ENCODE measurements around the gene QSER1.

Gene QSER1

GRCh38 chr11:32972781-32973180, 80.2 kb downstream of the QSER1 start:
- TF ChIP-seq GATA1 (IDR thresholded peaks at IDR 0.05; ENCODE audit: low read depth, low read length) = no peak
- TF ChIP-seq POLR2A (IDR thresholded peaks at IDR 0.05; ENCODE audit: low read length) = no peak
- no peak for DNase-seq

GRCh38 chr11:32982626-32983025, 90.0 kb downstream of the QSER1 start:
- TF ChIP-seq POLR2A (IDR thresholded peaks at IDR 0.05; ENCODE audit: low read length) (no peak), GATA1 (IDR thresholded peaks at IDR 0.05; ENCODE audit: low read depth, low read length) (no peak)
- no peak for DNase-seq

GRCh38 chr11:32983506-32983905, 90.9 kb downstream of the QSER1 start:
- TF ChIP-seq POLR2A (IDR thresholded peaks at IDR 0.05; ENCODE audit: low read length) = no peak
- TF ChIP-seq GATA1 (IDR thresholded peaks at IDR 0.05; ENCODE audit: low read depth, low read length) = no peak
- DNase-seq = no peak

- TF ChIP-seq GATA1 (IDR thresholded peaks at IDR 0.05; ENCODE audit: low read depth, low read length) = no peak
- TF ChIP-seq POLR2A (IDR thresholded peaks at IDR 0.05; ENCODE audit: low read length) = no peak
- no peak for DNase-seq
Observed at GRCh38 chr11:32985600-32985999, 93.0 kb downstream of the QSER1 start.

GRCh38 chr11:32987851-32988250, 95.2 kb downstream of the QSER1 start:
- TF ChIP-seq GATA1 (IDR thresholded peaks at IDR 0.05; ENCODE audit: low read depth, low read length) (no peak), POLR2A (IDR thresholded peaks at IDR 0.05; ENCODE audit: low read length) (no peak)
- DNase-seq = no peak

- TF ChIP-seq POLR2A (IDR thresholded peaks at IDR 0.05; ENCODE audit: low read length) (no peak), GATA1 (IDR thresholded peaks at IDR 0.05; ENCODE audit: low read depth, low read length) (no peak)
- DNase-seq = no peak
Observed at GRCh38 chr11:32990481-32990880, 97.9 kb downstream of the QSER1 start.

DNA sequence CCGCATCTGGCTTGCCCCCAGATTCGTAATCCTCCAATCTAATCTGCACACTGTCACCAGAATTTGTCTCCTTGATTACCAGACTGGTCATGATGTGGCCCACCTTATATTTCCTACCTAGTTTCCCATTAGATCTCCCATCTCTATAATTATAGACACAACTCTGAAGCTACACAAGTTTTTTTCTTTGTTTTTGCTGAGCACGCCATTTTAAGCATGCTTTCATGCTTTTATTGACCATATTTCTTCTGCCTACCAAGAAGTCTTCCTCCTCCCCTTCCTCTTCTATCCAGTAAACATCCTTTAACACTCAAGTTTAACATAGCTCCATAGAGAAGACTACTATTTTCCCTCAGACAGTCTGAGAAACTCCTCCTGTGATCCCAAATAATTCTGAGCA, 98.8 kb downstream of the QSER1 start:
- no peak for DNase-seq
- TF ChIP-seq POLR2A (IDR thresholded peaks at IDR 0.05; ENCODE audit: low read length) = no peak
- no peak for TF ChIP-seq GATA1 (IDR thresholded peaks at IDR 0.05; ENCODE audit: low read depth, low read length)

- no peak for DNase-seq
- TF ChIP-seq GATA1 (IDR thresholded peaks at IDR 0.05; ENCODE audit: low read depth, low read length) (no peak), POLR2A (IDR thresholded peaks at IDR 0.05; ENCODE audit: low read length) (no peak)
Observed at GRCh38 chr11:32991898-32992297, 99.3 kb downstream of the QSER1 start.

GRCh38 chr11:33000181-33000580, 107.6 kb downstream of the QSER1 start:
- no peak for DNase-seq
- TF ChIP-seq POLR2A (IDR thresholded peaks at IDR 0.05; ENCODE audit: low read length) (no peak), GATA1 (IDR thresholded peaks at IDR 0.05; ENCODE audit: low read depth, low read length) (no peak)

DNA sequence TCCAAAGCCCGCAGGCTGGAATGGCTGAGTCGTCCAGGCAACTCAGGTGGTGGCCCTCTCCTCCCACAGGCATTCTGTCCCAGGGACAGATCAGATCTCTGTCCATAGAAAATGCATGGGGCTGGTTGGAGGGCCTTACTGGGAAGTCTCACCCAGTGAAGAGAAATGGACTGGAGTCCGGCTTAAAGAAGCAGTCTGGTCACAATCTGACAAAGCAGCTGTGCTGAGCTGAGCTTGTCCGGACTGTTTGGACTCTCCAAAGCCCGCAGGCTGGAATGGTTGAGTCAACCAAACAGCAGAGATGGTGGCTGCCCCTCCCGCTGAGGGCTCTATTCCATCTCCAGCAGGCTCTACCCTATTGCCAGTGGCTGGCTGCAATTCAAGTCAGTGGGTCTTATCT, 108.7 kb downstream of the QSER1 start:
- no peak for DNase-seq
- no peak for TF ChIP-seq GATA1 (IDR thresholded peaks at IDR 0.05; ENCODE audit: low read depth, low read length)

DNA sequence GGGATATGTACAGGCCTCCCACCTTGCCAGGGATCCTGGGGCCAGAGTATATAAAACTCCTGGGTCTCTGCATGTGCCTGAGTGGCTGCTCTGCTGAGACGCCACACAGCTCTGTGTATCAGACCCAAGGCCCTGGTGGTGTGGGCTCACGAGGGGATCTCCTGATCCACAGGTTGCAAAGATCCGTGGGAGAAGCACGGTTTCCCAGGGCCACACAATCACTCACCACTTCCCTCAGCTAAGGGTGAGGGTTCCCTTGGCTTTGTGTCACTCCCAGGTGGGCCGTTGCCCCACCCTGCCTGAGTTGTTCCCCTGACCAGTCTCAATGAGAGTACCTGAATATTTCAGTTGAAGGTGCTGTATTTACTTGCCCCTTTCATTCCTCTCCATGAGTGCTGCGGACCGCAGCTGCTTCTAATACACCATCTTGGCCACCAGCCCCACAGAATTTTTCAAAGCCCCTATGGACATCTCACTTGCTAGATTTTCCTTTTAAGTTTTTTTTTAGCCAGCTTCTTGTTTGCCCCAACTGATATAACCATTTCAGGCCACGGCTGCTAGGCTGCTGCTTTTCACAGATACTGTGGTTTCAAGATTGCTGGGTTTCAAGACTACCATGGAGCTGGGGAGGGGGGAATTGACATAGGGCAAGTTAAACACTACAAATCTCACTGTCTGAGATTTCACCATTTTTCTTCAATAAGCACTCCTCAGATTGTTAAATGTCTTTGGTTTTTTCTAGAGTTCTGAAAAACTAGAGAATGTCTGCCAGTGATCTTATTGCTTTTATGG, 109.3 kb downstream of the QSER1 start:
- DNase-seq = no peak
- TF ChIP-seq POLR2A (IDR thresholded peaks at IDR 0.05; ENCODE audit: low read length) (no peak), GATA1 (IDR thresholded peaks at IDR 0.05; ENCODE audit: low read depth, low read length) (no peak)

GRCh38 chr11:33005175-33005574, 112.6 kb downstream of the QSER1 start:
- no peak for DNase-seq

DNA sequence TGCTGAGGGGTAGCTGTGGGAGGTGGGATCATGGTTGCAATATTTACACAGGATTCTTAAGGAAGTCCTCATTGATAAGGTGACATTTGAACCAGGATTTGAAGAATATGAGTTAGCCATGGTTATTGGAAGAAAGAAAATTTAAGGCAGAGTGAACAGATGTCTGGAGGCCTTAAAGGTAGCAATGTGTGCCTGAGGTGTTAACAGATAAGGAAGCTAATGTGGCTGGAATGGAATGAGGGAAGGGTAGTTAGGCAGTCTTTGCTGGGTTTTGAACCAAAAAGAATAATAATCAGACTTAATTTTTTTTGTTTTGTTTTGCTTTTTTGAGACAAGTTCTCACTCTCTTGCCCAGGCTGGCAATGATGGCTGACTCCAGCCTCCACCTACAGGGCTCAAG, 113.4 kb downstream of the QSER1 start:
- no peak for DNase-seq
- TF ChIP-seq GATA1 (IDR thresholded peaks at IDR 0.05; ENCODE audit: low read depth, low read length) (no peak), POLR2A (IDR thresholded peaks at IDR 0.05; ENCODE audit: low read length) (no peak)

More at GRCh38 chr11:33005175-33005574, 112.6 kb downstream of the QSER1 start:
- no peak for TF ChIP-seq POLR2A (IDR thresholded peaks at IDR 0.05; ENCODE audit: low read length)
- TF ChIP-seq GATA1 (IDR thresholded peaks at IDR 0.05; ENCODE audit: low read depth, low read length) = no peak

- no peak for DNase-seq
- TF ChIP-seq POLR2A (IDR thresholded peaks at IDR 0.05; ENCODE audit: low read length) = no peak
- no peak for TF ChIP-seq GATA1 (IDR thresholded peaks at IDR 0.05; ENCODE audit: low read depth, low read length)
Observed at GRCh38 chr11:33013755-33014154, 121.1 kb downstream of the QSER1 start.

All from erythroblast (primary cell).